ENCODE data around the gene TMPRSS7. TPM values are rescaled to one million over a fixed set of nuclear protein-coding genes. Genes with fewer than 3 reads are reported as not detected.

Gene TMPRSS7
- total RNA-seq, result not detected
- long read RNA-seq, donor 1, result 0 reads
- long read RNA-seq, donor 2, result 0 reads

GRCh38 chr3:112034436-112034835 is at the start of gene TMPRSS7:
TSS of gene TMPRSS7 (plus strand) at chr3:112034736. CDS start at chr3:112034846, 110 bp downstream.
- intact Hi-C loops (cut with DNase I), result loop anchor here in 1 of 2 donors (10.0 kb wide), 1 partner anchor 950 kb away; no protein-coding TSS in a partner anchor
- no peak for DNase-seq (ENCODE audit: low spot score)

- intact Hi-C loops (cut with DNase I), result no loop called here
- no peak for DNase-seq (ENCODE audit: low spot score)
Observed at GRCh38 chr3:111986800-111987199, 47.7 kb upstream of the TMPRSS7 start.

- intact Hi-C loops (cut with DNase I), result no loop called here
- no peak for DNase-seq (ENCODE audit: low spot score)
Observed at GRCh38 chr3:111989061-111989678, 45.4 kb upstream of the TMPRSS7 start.

GRCh38 chr3:111993038-111993437 is 41.5 kb upstream of the TMPRSS7 start:
- DNase-seq (ENCODE audit: low spot score), result no peak
- intact Hi-C loops (cut with DNase I), result no loop called here

GRCh38 chr3:111998636-111999483 is 35.7 kb upstream of the TMPRSS7 start, which contains the start of gene TAGLN3:
TSS of gene TAGLN3 (plus strand) at chr3:111998922. CDS start at chr3:111999423, 501 bp downstream.
- intact Hi-C loops (cut with DNase I), result no loop called here
- DNase-seq (ENCODE audit: low spot score), result no peak

GRCh38 chr3:111999484-112000324 is 34.8 kb upstream of the TMPRSS7 start:
- intact Hi-C loops (cut with DNase I), result no loop called here
- DNase-seq (ENCODE audit: low spot score), result no peak

GRCh38 chr3:112000367-112000771 is 34.2 kb upstream of the TMPRSS7 start:
- intact Hi-C loops (cut with DNase I), result no loop called here
- no peak for DNase-seq (ENCODE audit: low spot score)

GRCh38 chr3:112000966-112001365 is 33.6 kb upstream of the TMPRSS7 start:
- intact Hi-C loops (cut with DNase I), result no loop called here
- DNase-seq (ENCODE audit: low spot score), result no peak

GRCh38 chr3:112001526-112001925 is 33.0 kb upstream of the TMPRSS7 start:
- no peak for DNase-seq (ENCODE audit: low spot score)
- intact Hi-C loops (cut with DNase I), result no loop called here

- DNase-seq (ENCODE audit: low spot score), result no peak
- intact Hi-C loops (cut with DNase I), result no loop called here
Observed at GRCh38 chr3:112002096-112002971, 32.2 kb upstream of the TMPRSS7 start.

GRCh38 chr3:112003321-112004080 is 31.0 kb upstream of the TMPRSS7 start:
- intact Hi-C loops (cut with DNase I), result no loop called here
- no peak for DNase-seq (ENCODE audit: low spot score)

- DNase-seq (ENCODE audit: low spot score), result no peak
- intact Hi-C loops (cut with DNase I), result no loop called here
Observed at GRCh38 chr3:112004187-112004586, 30.3 kb upstream of the TMPRSS7 start.

- intact Hi-C loops (cut with DNase I), result no loop called here
Observed at GRCh38 chr3:112004669-112005068, 29.9 kb upstream of the TMPRSS7 start.

GRCh38 chr3:112005091-112005672 is 29.4 kb upstream of the TMPRSS7 start:
- DNase-seq (ENCODE audit: low spot score), result no peak
- intact Hi-C loops (cut with DNase I), result no loop called here

More at GRCh38 chr3:112004669-112005068, 29.9 kb upstream of the TMPRSS7 start:
- DNase-seq (ENCODE audit: low spot score), result no peak

GRCh38 chr3:112007633-112008032 is 26.9 kb upstream of the TMPRSS7 start:
- DNase-seq (ENCODE audit: low spot score), result no peak
- intact Hi-C loops (cut with DNase I), result no loop called here

GRCh38 chr3:112009670-112010069 is 24.9 kb upstream of the TMPRSS7 start:
- no peak for DNase-seq (ENCODE audit: low spot score)
- intact Hi-C loops (cut with DNase I), result no loop called here

GRCh38 chr3:112010636-112011035 is 23.9 kb upstream of the TMPRSS7 start:
- intact Hi-C loops (cut with DNase I), result no loop called here
- no peak for DNase-seq (ENCODE audit: low spot score)

All from posterior vena cava (tissue), 2 donors.